NOMO-1 (cell line): Measurements from ENCODE around the gene KRTAP10-6.
A peak's percentile ranks its signal among the peaks of the same experiment; 100 is the strongest.
"Not testable (repeated sequence)": the region's sequence is repeated elsewhere in the genome, so short reads cannot be mapped to it uniquely, and the experiment has no call there.

Experiments used
- DNase-seq, 2 experiments: peaks; one replicate each; lab custom pipeline; 2025; ENCODE audit not compliant: unreplicated experiment in 2 of 2; lab: John Stamatoyannopoulos, UW

Gene KRTAP10-6

GRCh38 chr21:44579833-44580144, 12.5 kb downstream of the KRTAP10-6 start:
- DNase-seq: no peak

GRCh38 chr21:44579056-44579832, 13.1 kb downstream of the KRTAP10-6 start:
- DNase-seq: no peak

GRCh38 chr21:44578371-44579055, 13.8 kb downstream of the KRTAP10-6 start:
- DNase-seq: no peak

- DNase-seq: no peak
These were observed 16.3 kb downstream of the KRTAP10-6 start for GRCh38 chr21:44576025-44576420.

- no peak for DNase-seq
These were observed 16.8 kb downstream of the KRTAP10-6 start for GRCh38 chr21:44575307-44576024.

GRCh38 chr21:44574457-44575306, 17.6 kb downstream of the KRTAP10-6 start:
- DNase-seq: no peak

GRCh38 chr21:44573630-44574456, 18.5 kb downstream of the KRTAP10-6 start, which contains the start of gene KRTAP10-4:
Gene KRTAP10-4, plus strand, starts transcription at chr21:44573729. Its CDS starts 30 bp downstream, at chr21:44573759.
- not testable (repeated sequence) for DNase-seq

GRCh38 chr21:44572959-44573583, 19.2 kb downstream of the KRTAP10-6 start:
- no peak for DNase-seq

- no peak for DNase-seq
These were observed 20.2 kb downstream of the KRTAP10-6 start for GRCh38 chr21:44571844-44572782.

GRCh38 chr21:44571296-44571695, 21.0 kb downstream of the KRTAP10-6 start:
- no peak for DNase-seq

GRCh38 chr21:44569861-44570517, 22.3 kb downstream of the KRTAP10-6 start:
- no peak for DNase-seq

- DNase-seq: no peak
These were observed 23.4 kb downstream of the KRTAP10-6 start for GRCh38 chr21:44568667-44569556.

- DNase-seq: no peak
These were observed 24.0 kb downstream of the KRTAP10-6 start for GRCh38 chr21:44568261-44568660.

- no peak for DNase-seq
These were observed 24.7 kb downstream of the KRTAP10-6 start for GRCh38 chr21:44567481-44568171.

GRCh38 chr21:44566403-44566802, 25.9 kb downstream of the KRTAP10-6 start:
- peak; percentile 28 to 92 for DNase-seq
